Keratinocyte (primary cell): ENCODE data around the gene AGAP1. TPM values are rescaled to one million over a fixed set of nuclear protein-coding genes. Genes with fewer than 3 reads are reported as not detected.

Experiments
- DNase-seq: peaks from one replicate; pipeline ENCODE4 v3.0.0-alpha.2; 2011; ENCODE audit warnings: low read depth, missing footprints, low spot score
- FAIRE-seq: peaks from 2 replicates; lab custom pipeline; 2011; peaks lifted over from hg19 to GRCh38; lab: Jason Lieb, UNC
- H2AFZ ChIP-seq: 2 replicates; pipeline ENCODE4 v1.6.0; 2012; ENCODE audit warnings: low read length, control low read depth, inconsistent platforms; ENCODE audit not compliant: control insufficient read depth
- H3K27ac ChIP-seq: 2 replicates; pipeline ENCODE4 v1.5.1; 2011; ENCODE audit warnings: low read length; ENCODE audit not compliant: control insufficient read depth, insufficient read depth
- H3K27me3 ChIP-seq: 3 replicates; pipeline ENCODE4 v1.6.0; 2011; ENCODE audit warnings: low read length; ENCODE audit not compliant: control insufficient read depth, insufficient read depth; ENCODE audit errors: extremely low read depth
- H3K36me3 ChIP-seq, 2 experiments: 2 replicates in 1 of 2; 3 replicates in 1 of 2; pipeline ENCODE4 v1.5.1; 2011; ENCODE audit warnings: low read length in 2 of 2, mild to moderate bottlenecking in 1 of 2; ENCODE audit not compliant: control insufficient read depth in 2 of 2, insufficient read depth in 2 of 2; ENCODE audit errors: extremely low read depth in 1 of 2
- H3K4me1 ChIP-seq: 3 replicates; pipeline ENCODE4 v1.5.1; 2011; ENCODE audit warnings: low read length; ENCODE audit not compliant: control insufficient read depth, insufficient read depth; ENCODE audit errors: extremely low read depth
- H3K4me2 ChIP-seq: 3 replicates; pipeline ENCODE4 v1.6.0; 2011; ENCODE audit warnings: low read depth, low read length; ENCODE audit not compliant: control insufficient read depth, insufficient read depth; ENCODE audit errors: extremely low read depth
- H3K4me3 ChIP-seq, 3 experiments: fragments of 200-600 bp in 1 of 3; sonication (generic) in 1 of 3; 2 replicates in 2 of 3; 3 replicates in 1 of 3; pipeline ENCODE4 v1.5.1; 2011 to 2016; ENCODE audit warnings: low read length in 3 of 3, mild to moderate bottlenecking in 3 of 3, control low read depth in 2 of 3, inconsistent platforms in 1 of 3, low read depth in 1 of 3, mixed read lengths in 1 of 3, mixed run types in 1 of 3, moderate library complexity in 1 of 3; ENCODE audit not compliant: control insufficient read depth in 2 of 3, insufficient read depth in 2 of 3; ENCODE audit errors: extremely low read depth in 1 of 3
- H3K79me2 ChIP-seq: 2 replicates; pipeline ENCODE4 v1.6.0; 2012; ENCODE audit warnings: low read length; ENCODE audit not compliant: control insufficient read depth, insufficient read depth
- H3K9ac ChIP-seq: 3 replicates; pipeline ENCODE4 v1.6.0; 2011; ENCODE audit warnings: low read length; ENCODE audit not compliant: control insufficient read depth, insufficient read depth; ENCODE audit errors: extremely low read depth
- H3K9me1 ChIP-seq: 3 replicates; pipeline ENCODE4 v1.6.0; 2011; ENCODE audit warnings: low read length; ENCODE audit not compliant: control insufficient read depth, insufficient read depth; ENCODE audit errors: extremely low read depth
- H3K9me3 ChIP-seq: 2 replicates; pipeline ENCODE4 v1.5.1; 2012; ENCODE audit warnings: low read depth, low read length; ENCODE audit not compliant: control insufficient read depth
- H4K20me1 ChIP-seq: 3 replicates; pipeline ENCODE4 v1.6.0; 2011; ENCODE audit warnings: low read length; ENCODE audit not compliant: control insufficient read depth, insufficient read depth; ENCODE audit errors: extremely low read depth
- CTCF ChIP-seq, 3 experiments: IDR thresholded peaks in 1 of 3; conservative IDR thresholded peaks in 1 of 3; optimal IDR thresholded peaks in 1 of 3; 2 replicates in 2 of 3; 3 replicates in 1 of 3; pipeline versions ENCODE3 to v1.5.1; 2011; ENCODE audit warnings: low read length in 3 of 3, mild to moderate bottlenecking in 3 of 3, moderate library complexity in 2 of 3, control low read depth in 1 of 3, inconsistent platforms in 1 of 3; ENCODE audit not compliant: insufficient read depth in 2 of 3; ENCODE audit errors: extremely low read depth in 1 of 3
- EZH2 ChIP-seq: IDR thresholded peaks from one replicate; pipeline ENCODE4 v1.6.1; 2012; ENCODE audit warnings: inconsistent platforms, mild to moderate bottlenecking, low read length, moderate library complexity
- dilution Hi-C: fragments of 300-500 bp; cut with MboI; formaldehyde crosslinking; loops from one replicate; pipeline ENCODE4 v1.7.0; 2020; ENCODE audit warnings: low sequenced_read_pairs; ENCODE audit not compliant: extremely low pct_ligation_motif_present
- polyA plus RNA-seq, 5 experiments: library from polyadenylated mRNA; depleted of rRNA in 3 of 5; stranded (reverse) in 3 of 5; stranded (forward) in 1 of 5; unstranded in 1 of 5; fragments of >200 nt; gene quantifications; 1 replicate in 1 of 5; 2 replicates in 3 of 5; 3 replicates in 1 of 5; pipeline versions ENCODE4 v1.2.1 to v1.2.3, GENCODE V29; 2011 to 2012; ENCODE audit warnings: missing spikeins in 2 of 5, low read depth in 1 of 5, low replicate concordance in 1 of 5

Gene AGAP1
- polyA plus RNA-seq, 1 donor (not counting 4 experiments of a cell fraction or from before 2014, with no cell fraction given), result 12.6 TPM

GRCh38 chr2:235978022-235978421 lies 484.2 kb downstream of the AGAP1 start:
- Histone ChIP-seq H3K9me3 (no peaks in the 10 kb centered on the region), H3K4me1 (no peaks in the 10 kb centered on the region), H3K9me1 (no peaks in the 10 kb centered on the region), H3K79me2 (no peaks in the 10 kb centered on the region), H2AFZ (no peak overlapping the region), H4K20me1 (no peaks in the 10 kb centered on the region), H3K27me3 (no peaks in the 10 kb centered on the region), H3K4me3 (no peak overlapping the region), H3K9ac (no peak overlapping the region), H3K27ac (no peak overlapping the region), H3K36me3 (peaks cover 0 to 2% of the 10 kb centered on the region in 2 experiments), H3K4me2 (no peak overlapping the region)
- FAIRE-seq (no peak), DNase-seq (no peak)
- dilution Hi-C loops, result no loop called here
- TF ChIP-seq CTCF (optimal IDR thresholded peaks at IDR 0.05 in 1 of 3, IDR thresholded peaks at IDR 0.05 in 1 of 3, conservative IDR thresholded peaks at IDR 0.05 in 1 of 3; ENCODE audit: extremely low read depth in 1 of 3, insufficient read depth in 2 of 3, low read length in 3 of 3) (no peak), EZH2 (no peak)

- Histone ChIP-seq H4K20me1 (no peaks in the 10 kb centered on the region), H3K36me3 (peaks cover 0 to 2% of the 10 kb centered on the region in 2 experiments), H3K27ac (no peak overlapping the region), H3K9me1 (no peaks in the 10 kb centered on the region), H3K9me3 (no peaks in the 10 kb centered on the region), H3K79me2 (no peaks in the 10 kb centered on the region), H3K4me3 (no peak overlapping the region), H3K4me2 (no peak overlapping the region), H3K9ac (no peak overlapping the region), H3K4me1 (no peaks in the 10 kb centered on the region), H3K27me3 (no peaks in the 10 kb centered on the region), H2AFZ (no peak overlapping the region)
- DNase-seq, result no peak
- FAIRE-seq, result no peak
- TF ChIP-seq EZH2, result no peak
- TF ChIP-seq CTCF (optimal IDR thresholded peaks at IDR 0.05 in 1 of 3, IDR thresholded peaks at IDR 0.05 in 1 of 3, conservative IDR thresholded peaks at IDR 0.05 in 1 of 3; ENCODE audit: extremely low read depth in 1 of 3, insufficient read depth in 2 of 3, low read length in 3 of 3), result no peak
- dilution Hi-C loops, result no loop called here
Observed at GRCh38 chr2:235979037-235979436, 485.2 kb downstream of the AGAP1 start.
